ENCODE data around the gene NDUFAF7. TPM values are rescaled to one million over a fixed set of nuclear protein-coding genes. Genes with fewer than 3 reads are reported as not detected.
"Not testable (repeated sequence)": the region's sequence is repeated elsewhere in the genome, so short reads cannot be mapped to it uniquely, and the experiment has no call there.

NDUFAF7 gene
- total RNA-seq, 1 experiment from 2014 or later, result 13.2 TPM

DNA sequence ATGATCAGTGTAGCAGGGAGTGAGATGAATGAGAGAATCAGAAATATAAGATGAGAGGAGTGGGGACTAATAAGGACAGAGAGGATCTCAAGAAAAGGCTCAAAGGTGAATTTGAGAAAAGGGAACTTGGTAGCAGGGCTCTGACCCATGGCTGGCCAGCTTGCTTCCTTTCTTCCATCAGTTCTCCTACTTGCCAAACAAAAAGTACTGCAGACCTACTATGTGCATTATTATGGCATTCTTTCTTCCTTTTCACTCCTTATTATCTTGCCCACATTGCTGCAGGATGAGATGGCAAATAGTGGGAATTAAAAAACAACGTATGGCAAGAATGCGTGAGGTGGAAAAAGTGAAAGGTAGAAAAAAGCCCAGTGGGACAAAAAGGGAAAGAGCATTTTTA, 60.2 kb downstream of the NDUFAF7 start:
- CTCF ChIA-PET, result no interaction called here
- no peak for TF ChIP-seq EZH2phosphoT487 (IDR thresholded peaks at IDR 0.05; ENCODE audit: borderline replicate concordance, low read length)
- TF ChIP-seq, protein P1, sequence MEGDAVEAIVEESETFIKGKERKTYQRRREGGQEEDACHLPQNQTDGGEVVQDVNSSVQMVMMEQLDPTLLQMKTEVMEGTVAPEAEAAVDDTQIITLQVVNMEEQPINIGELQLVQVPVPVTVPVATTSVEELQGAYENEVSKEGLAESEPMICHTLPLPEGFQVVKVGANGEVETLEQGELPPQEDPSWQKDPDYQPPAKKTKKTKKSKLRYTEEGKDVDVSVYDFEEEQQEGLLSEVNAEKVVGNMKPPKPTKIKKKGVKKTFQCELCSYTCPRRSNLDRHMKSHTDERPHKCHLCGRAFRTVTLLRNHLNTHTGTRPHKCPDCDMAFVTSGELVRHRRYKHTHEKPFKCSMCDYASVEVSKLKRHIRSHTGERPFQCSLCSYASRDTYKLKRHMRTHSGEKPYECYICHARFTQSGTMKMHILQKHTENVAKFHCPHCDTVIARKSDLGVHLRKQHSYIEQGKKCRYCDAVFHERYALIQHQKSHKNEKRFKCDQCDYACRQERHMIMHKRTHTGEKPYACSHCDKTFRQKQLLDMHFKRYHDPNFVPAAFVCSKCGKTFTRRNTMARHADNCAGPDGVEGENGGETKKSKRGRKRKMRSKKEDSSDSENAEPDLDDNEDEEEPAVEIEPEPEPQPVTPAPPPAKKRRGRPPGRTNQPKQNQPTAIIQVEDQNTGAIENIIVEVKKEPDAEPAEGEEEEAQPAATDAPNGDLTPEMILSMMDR (conservative IDR thresholded peaks at IDR 0.05; ENCODE audit: low read depth, low read length), result no peak
- no peak for TF ChIP-seq EZH2 (IDR thresholded peaks at IDR 0.05; ENCODE audit: low read length, unreplicated experiment)
- intact Hi-C loops (cut with micrococcal nuclease), result no loop called here

DNA sequence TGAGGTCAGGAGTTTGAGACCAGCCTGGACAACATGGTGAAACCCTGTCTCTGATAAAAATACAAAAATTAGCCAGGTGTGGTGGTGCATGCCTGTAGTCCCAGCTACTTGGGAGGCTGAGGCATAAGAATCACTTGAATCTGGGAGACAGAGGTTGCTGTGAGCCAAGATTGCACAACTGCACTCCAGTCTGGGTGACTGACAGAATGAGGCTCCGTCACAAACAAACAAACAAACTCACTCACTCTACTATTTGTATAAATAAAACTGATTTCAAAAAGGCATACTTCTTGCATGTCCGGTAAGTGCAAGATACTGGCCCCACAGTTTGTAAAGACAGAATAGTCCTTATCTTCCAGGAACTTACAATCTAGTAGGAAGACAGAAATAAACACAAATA, 63.4 kb downstream of the NDUFAF7 start:
- H3K9me3 ChIP-seq (ENCODE audit: low read length); BruUV-seq (replicated peaks); H3K4me3 ChIP-seq (ENCODE audit: low read length); H3K4me2 ChIP-seq (ENCODE audit: low read length); H4K20me1 ChIP-seq (ENCODE audit: low read length); ATAC-seq; H3K9me2 ChIP-seq (replicated peaks; ENCODE audit: low read length); H3K27me3 ChIP-seq (ENCODE audit: low read length); H3K4me1 ChIP-seq (ENCODE audit: insufficient read depth, low read length); DNase-seq; H2AFZ ChIP-seq (ENCODE audit: low read length); POLR2A ChIA-PET (ENCODE audit: unreplicated experiment); CTCF ChIA-PET; H3F3A ChIP-seq (ENCODE audit: low read length, unreplicated experiment); H3K36me3 ChIP-seq (ENCODE audit: low read depth, low read length); H3K27ac ChIP-seq (ENCODE audit: low read length); H3K9ac ChIP-seq (ENCODE audit: low read length); intact Hi-C loops (cut with micrococcal nuclease): not testable (repeated sequence)
- H3K79me2 ChIP-seq (ENCODE audit: low read length), result peaks cover 28% of the 10 kb centered on the region

More for the DNA sequence above, 60.2 kb downstream of the NDUFAF7 start:
- Histone ChIP-seq H3K9me3 (ENCODE audit: low read length) (no peaks in the 10 kb centered on the region), H4K20me1 (ENCODE audit: low read length) (no peaks in the 10 kb centered on the region), H3K4me3 (ENCODE audit: low read length) (no peak overlapping the region), H3F3A (ENCODE audit: low read length, unreplicated experiment) (no peaks in the 10 kb centered on the region), H3K36me3 (ENCODE audit: low read depth, low read length) (no peaks in the 10 kb centered on the region; the same call in 1 of the 2 replicates), H3K9me2 (replicated peaks; ENCODE audit: low read length) (no peaks in the 10 kb centered on the region), H3K27ac (ENCODE audit: low read length) (no peak overlapping the region), H3K4me1 (ENCODE audit: insufficient read depth, low read length) (no peaks in the 10 kb centered on the region), H3K27me3 (ENCODE audit: low read length) (no peaks in the 10 kb centered on the region), H3K4me2 (ENCODE audit: low read length) (no peak overlapping the region), H3K9ac (ENCODE audit: low read length) (no peak overlapping the region), H2AFZ (ENCODE audit: low read length) (no peak overlapping the region), H3K79me2 (ENCODE audit: low read length) (peaks cover 5% of the 10 kb centered on the region; the same call in 1 of the 2 replicates)
- ATAC-seq (no peak), DNase-seq (no peak)
- BruUV-seq (replicated peaks), result no TSS peak
- POLR2A ChIA-PET (ENCODE audit: unreplicated experiment), result interaction anchor here (0.6 kb wide), 1 partner anchor 99 kb away, joined by 3 read pairs; no protein-coding TSS in a partner anchor

DNA sequence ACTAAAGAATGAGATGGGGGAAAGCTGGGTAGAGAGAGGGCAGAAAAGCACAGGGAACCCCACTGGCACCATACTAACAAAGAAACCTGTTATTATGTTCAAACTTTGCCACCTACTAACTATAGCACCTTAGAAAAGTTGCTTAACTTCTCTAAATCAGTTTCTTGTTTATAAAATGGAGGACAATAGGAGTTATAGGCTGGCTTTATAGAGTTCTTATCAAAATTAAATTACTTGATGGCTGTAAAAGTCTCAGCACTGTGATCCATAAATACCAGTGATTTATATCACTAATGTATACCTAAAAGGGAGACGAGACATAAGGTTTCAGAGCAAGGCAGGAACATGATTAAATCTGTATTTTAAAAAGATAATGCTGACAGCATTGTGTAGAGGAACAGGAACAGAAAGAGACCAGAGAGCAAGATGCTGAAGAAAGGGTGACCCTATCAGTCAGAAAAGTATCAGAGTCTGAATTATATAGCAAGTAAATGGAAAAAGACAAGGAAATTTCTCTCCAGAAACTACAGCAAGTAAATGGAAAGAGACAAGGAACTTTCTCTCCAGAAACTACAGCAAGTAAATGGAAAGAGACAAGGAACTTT, 64.1 kb downstream of the NDUFAF7 start:
- H3K27ac ChIP-seq (ENCODE audit: low read length), result no peak overlapping the region
- intact Hi-C loops (cut with micrococcal nuclease), result no loop called here
- H2AFZ ChIP-seq (ENCODE audit: low read length), result no peak overlapping the region
- no peak overlapping the region for H3K4me3 ChIP-seq (ENCODE audit: low read length)
- peaks cover 32% of the 10 kb centered on the region for H3K79me2 ChIP-seq (ENCODE audit: low read length)
- H3K36me3 ChIP-seq (ENCODE audit: low read depth, low read length), result no peaks in the 10 kb centered on the region; the same call in 1 of the 2 replicates
- TF ChIP-seq, protein P1 (conservative IDR thresholded peaks at IDR 0.05; ENCODE audit: low read depth, low read length), result no peak
- TF ChIP-seq EZH2phosphoT487 (IDR thresholded peaks at IDR 0.05; ENCODE audit: borderline replicate concordance, low read length) (no peak), EZH2 (IDR thresholded peaks at IDR 0.05; ENCODE audit: low read length, unreplicated experiment) (no peak)
- H3K27me3 ChIP-seq (ENCODE audit: low read length), result no peaks in the 10 kb centered on the region
- no peak overlapping the region for H3K4me2 ChIP-seq (ENCODE audit: low read length)
- POLR2A ChIA-PET (ENCODE audit: unreplicated experiment), result no interaction called here
- H3K9me2 ChIP-seq (replicated peaks; ENCODE audit: low read length), result no peaks in the 10 kb centered on the region
- ATAC-seq, result no peak
- BruUV-seq (replicated peaks), result no TSS peak
- H4K20me1 ChIP-seq (ENCODE audit: low read length), result peaks cover 4% of the 10 kb centered on the region; the same call in 1 of the 2 replicates
- H3K4me1 ChIP-seq (ENCODE audit: insufficient read depth, low read length), result no peaks in the 10 kb centered on the region; the same call in 1 of the 2 replicates
- no peaks in the 10 kb centered on the region for H3F3A ChIP-seq (ENCODE audit: low read length, unreplicated experiment)
- H3K9ac ChIP-seq (ENCODE audit: low read length), result no peak overlapping the region
- no peaks in the 10 kb centered on the region for H3K9me3 ChIP-seq (ENCODE audit: low read length)
- CTCF ChIA-PET, result no interaction called here
- no peak for DNase-seq
